ENCODE results near the gene ALOX15B. TPM values are rescaled to one million over a fixed set of nuclear protein-coding genes. Genes with fewer than 3 reads are reported as not detected.

Gene ALOX15B, protein sequence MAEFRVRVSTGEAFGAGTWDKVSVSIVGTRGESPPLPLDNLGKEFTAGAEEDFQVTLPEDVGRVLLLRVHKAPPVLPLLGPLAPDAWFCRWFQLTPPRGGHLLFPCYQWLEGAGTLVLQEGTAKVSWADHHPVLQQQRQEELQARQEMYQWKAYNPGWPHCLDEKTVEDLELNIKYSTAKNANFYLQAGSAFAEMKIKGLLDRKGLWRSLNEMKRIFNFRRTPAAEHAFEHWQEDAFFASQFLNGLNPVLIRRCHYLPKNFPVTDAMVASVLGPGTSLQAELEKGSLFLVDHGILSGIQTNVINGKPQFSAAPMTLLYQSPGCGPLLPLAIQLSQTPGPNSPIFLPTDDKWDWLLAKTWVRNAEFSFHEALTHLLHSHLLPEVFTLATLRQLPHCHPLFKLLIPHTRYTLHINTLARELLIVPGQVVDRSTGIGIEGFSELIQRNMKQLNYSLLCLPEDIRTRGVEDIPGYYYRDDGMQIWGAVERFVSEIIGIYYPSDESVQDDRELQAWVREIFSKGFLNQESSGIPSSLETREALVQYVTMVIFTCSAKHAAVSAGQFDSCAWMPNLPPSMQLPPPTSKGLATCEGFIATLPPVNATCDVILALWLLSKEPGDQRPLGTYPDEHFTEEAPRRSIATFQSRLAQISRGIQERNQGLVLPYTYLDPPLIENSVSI
- total RNA-seq (2022; extraction: Qiagen RNA extraction; ENCODE audit: low read depth), result 0.12 TPM in 1 of 5 replicates, not detected in the others

DNA sequence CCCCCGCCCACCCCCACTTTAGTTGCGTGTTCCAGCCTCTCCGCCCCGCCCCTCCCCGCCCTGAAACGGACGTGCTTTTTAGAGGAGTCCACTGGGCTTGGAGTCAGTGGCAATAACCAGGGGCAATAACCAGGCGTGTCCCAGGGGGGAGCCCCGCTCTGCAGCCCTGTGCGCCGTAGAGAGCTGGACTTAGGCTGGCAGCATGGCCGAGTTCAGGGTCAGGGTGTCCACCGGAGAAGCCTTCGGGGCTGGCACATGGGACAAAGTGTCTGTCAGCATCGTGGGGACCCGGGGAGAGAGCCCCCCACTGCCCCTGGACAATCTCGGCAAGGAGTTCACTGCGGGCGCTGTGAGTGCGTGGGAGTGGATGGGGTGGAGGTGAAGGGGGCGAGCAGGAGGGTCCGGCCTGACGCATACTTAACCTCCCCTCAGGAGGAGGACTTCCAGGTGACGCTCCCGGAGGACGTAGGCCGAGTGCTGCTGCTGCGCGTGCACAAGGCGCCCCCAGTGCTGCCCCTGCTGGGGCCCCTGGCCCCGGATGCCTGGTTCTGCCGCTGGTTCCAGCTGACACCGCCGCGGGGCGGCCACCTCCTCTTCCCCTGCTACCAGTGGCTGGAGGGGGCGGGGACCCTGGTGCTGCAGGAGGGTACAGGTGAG, at the start of gene ALOX15B:
Gene ALOX15B (plus strand): TSS at position 106 of the 657 bp plus-strand sequence. CDS start 97 bp downstream, at position 203.

DNA sequence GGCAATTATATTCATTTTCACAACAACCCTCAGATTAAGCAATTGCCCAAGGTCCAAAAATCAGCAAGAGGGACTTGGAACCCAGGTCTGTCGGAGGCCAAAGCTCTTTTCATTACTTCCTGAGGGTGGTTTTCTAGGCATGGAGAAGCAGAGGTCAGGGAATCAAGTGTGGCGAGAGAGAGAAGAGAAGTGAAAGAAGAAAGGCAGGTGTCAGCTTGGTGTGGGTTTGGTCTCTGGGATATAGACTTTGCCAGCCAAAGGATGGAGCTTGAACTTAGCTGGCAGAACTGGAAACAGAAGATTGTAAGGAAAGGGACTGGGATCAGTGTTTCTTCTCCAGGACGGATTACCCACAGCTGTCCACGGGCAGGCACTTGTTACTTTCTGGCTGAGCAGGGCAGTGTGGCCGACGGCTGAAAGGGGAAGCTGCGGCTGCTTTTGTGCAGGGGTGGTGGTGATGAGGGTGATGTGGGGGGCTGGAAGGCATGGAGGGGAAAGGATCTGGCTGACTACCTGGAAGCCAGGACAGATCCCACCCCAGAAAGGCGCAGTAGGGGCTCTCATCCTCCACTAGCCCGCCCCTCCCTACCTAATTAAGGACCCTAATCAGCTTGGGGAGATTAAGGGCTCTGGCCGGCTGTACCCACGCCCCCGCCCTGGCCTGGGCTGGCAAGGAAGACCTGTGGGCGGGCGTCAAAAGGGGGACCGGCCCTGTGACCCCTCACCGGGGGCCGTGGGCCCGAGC, 36.7 kb upstream of the ALOX15B start, which contains the start of gene GUCY2D:
Gene GUCY2D (plus strand): TSS at position 640 of the 745 bp plus-strand sequence. CDS start 433 bp downstream, outside the sequence.

DNA sequence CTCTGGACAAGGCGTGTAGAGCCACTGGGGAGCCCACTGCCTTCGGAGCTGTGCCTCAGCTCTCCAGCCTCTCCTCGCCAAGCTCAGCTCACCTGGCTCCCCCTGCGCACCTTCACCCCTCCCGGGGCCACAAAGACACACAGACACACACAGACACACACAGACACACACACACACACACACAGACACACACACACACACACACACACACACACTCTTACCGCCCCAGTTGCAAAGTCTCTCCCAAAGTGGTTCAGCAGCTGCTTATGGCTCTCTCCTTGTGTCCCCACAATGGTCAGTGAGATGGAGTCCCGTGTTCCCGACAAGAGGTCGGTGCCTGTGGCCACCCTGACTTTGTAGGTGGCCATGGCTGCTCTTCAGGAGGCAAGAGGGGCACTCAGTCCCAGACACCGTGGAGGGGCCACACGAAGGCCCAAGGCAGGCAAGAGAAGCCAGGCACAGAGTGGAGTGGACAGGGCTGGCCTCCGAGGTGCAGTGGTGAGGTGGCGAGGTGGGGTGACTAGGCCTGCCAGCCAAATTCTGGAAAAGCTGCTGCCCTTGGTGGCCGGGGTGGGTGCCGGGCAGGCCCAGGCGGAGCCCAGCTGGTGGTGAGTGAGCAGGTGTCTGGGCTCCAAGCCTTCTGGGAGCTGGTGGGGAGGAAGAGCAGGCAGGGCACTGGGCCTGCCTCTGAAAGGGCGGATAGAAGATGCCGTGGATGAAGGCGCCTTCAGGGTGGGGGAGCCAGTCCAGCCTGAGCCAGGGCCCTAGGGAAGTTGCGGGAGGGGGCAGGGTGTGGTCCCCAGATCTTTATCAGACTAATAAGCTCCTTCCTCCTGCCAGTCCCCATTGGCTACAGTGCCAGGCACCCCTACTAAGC, 48.5 kb downstream of the ALOX15B start, which contains the start of gene ALOX12B:
Gene ALOX12B (minus strand): TSS at position 642 of the 877 bp plus-strand sequence. CDS start 274 bp downstream, at position 368.

Other genes starting within 250 kb of the ALOX15B start
- gene KDM6B, start 204.8 kb upstream of the ALOX15B start, total RNA-seq (2022; extraction: Qiagen RNA extraction; ENCODE audit: low read depth), result 9.3 to 23.7 TPM (median 15.1 TPM) in 5 replicates
- 0.30 to 0.46 TPM (median 0.45 TPM) in 5 replicates for gene TMEM88, start 184.0 kb upstream of the ALOX15B start, total RNA-seq (2022; extraction: Qiagen RNA extraction; ENCODE audit: low read depth)
- 177 to 244 TPM (median 225 TPM) in 5 replicates for gene NAA38, start 181.5 kb upstream of the ALOX15B start, total RNA-seq (2022; extraction: Qiagen RNA extraction; ENCODE audit: low read depth)
- 19.4 to 24.5 TPM (median 20.9 TPM) in 5 replicates for gene CYB5D1, start 181.1 kb upstream of the ALOX15B start, total RNA-seq (2022; extraction: Qiagen RNA extraction; ENCODE audit: low read depth)
- gene CHD3, start 150.3 kb upstream of the ALOX15B start, total RNA-seq (2022; extraction: Qiagen RNA extraction; ENCODE audit: low read depth), result 52.6 to 75.7 TPM (median 69.4 TPM) in 5 replicates
- gene RNF227, start 122.8 kb upstream of the ALOX15B start, total RNA-seq (2022; extraction: Qiagen RNA extraction; ENCODE audit: low read depth), result 0.99 to 1.7 TPM (median 1.3 TPM) in 5 replicates
- gene KCNAB3, start 109.2 kb upstream of the ALOX15B start, total RNA-seq (2022; extraction: Qiagen RNA extraction; ENCODE audit: low read depth), result 1.8 to 4.1 TPM (median 2.5 TPM) in 5 replicates
- 313 to 386 TPM (median 328 TPM) in 5 replicates for gene TRAPPC1, start 107.1 kb upstream of the ALOX15B start, total RNA-seq (2022; extraction: Qiagen RNA extraction; ENCODE audit: low read depth)
- gene CNTROB, start 106.9 kb upstream of the ALOX15B start, total RNA-seq (2022; extraction: Qiagen RNA extraction; ENCODE audit: low read depth), result 35.7 to 46.0 TPM (median 44.6 TPM) in 5 replicates
- not detected in 5 replicates for gene GUCY2D, start 36.4 kb upstream of the ALOX15B start, total RNA-seq (2022; extraction: Qiagen RNA extraction; ENCODE audit: low read depth)
- 1.1 to 2.3 TPM (median 1.6 TPM) in 5 replicates for gene ALOX12B, start 48.7 kb downstream of the ALOX15B start, total RNA-seq (2022; extraction: Qiagen RNA extraction; ENCODE audit: low read depth)
- gene ALOXE3, start 79.5 kb downstream of the ALOX15B start, total RNA-seq (2022; extraction: Qiagen RNA extraction; ENCODE audit: low read depth), result 5.6 to 9.2 TPM (median 8.1 TPM) in 5 replicates
- gene HES7, start 85.0 kb downstream of the ALOX15B start, total RNA-seq (2022; extraction: Qiagen RNA extraction; ENCODE audit: low read depth), result 1.1 to 5.5 TPM (median 4.0 TPM) in 5 replicates
- 26.4 to 39.3 TPM (median 37.0 TPM) in 5 replicates for gene PER1, start 113.3 kb downstream of the ALOX15B start, total RNA-seq (2022; extraction: Qiagen RNA extraction; ENCODE audit: low read depth)
- gene VAMP2, start 123.9 kb downstream of the ALOX15B start, total RNA-seq (2022; extraction: Qiagen RNA extraction; ENCODE audit: low read depth), result 27.1 to 33.9 TPM (median 29.7 TPM) in 5 replicates
- 15.1 to 23.5 TPM (median 21.6 TPM) in 5 replicates for gene TMEM107, start 137.3 kb downstream of the ALOX15B start, total RNA-seq (2022; extraction: Qiagen RNA extraction; ENCODE audit: low read depth)
- 4.3 to 9.6 TPM (median 8.8 TPM) in 5 replicates for gene BORCS6, start 151.1 kb downstream of the ALOX15B start, total RNA-seq (2022; extraction: Qiagen RNA extraction; ENCODE audit: low read depth)
- gene AURKB, start 171.5 kb downstream of the ALOX15B start, total RNA-seq (2022; extraction: Qiagen RNA extraction; ENCODE audit: low read depth), result 144 to 164 TPM (median 152 TPM) in 5 replicates
- 13.3 to 21.2 TPM (median 15.6 TPM) in 5 replicates for gene CTC1, start 209.0 kb downstream of the ALOX15B start, total RNA-seq (2022; extraction: Qiagen RNA extraction; ENCODE audit: low read depth)
- 25.9 to 60.8 TPM (median 51.2 TPM) in 5 replicates for gene PFAS, start 210.2 kb downstream of the ALOX15B start, total RNA-seq (2022; extraction: Qiagen RNA extraction; ENCODE audit: low read depth)
- 36.3 to 46.3 TPM (median 43.7 TPM) in 5 replicates for gene RANGRF, start 249.6 kb downstream of the ALOX15B start, total RNA-seq (2022; extraction: Qiagen RNA extraction; ENCODE audit: low read depth)

Data from A549 treated with ZK216348 at 1 μM for 4 hours (cell line).